Measurements from ENCODE around the gene REEP6. TPM values are rescaled to one million over a fixed set of nuclear protein-coding genes. Genes with fewer than 3 reads are reported as not detected.
"Not testable (repeated sequence)": the region's sequence is repeated elsewhere in the genome, so short reads cannot be mapped to it uniquely, and the experiment has no call there.

Gene REEP6
- total RNA-seq, 1 donor from 2014 or later: 16.6 TPM

DNA sequence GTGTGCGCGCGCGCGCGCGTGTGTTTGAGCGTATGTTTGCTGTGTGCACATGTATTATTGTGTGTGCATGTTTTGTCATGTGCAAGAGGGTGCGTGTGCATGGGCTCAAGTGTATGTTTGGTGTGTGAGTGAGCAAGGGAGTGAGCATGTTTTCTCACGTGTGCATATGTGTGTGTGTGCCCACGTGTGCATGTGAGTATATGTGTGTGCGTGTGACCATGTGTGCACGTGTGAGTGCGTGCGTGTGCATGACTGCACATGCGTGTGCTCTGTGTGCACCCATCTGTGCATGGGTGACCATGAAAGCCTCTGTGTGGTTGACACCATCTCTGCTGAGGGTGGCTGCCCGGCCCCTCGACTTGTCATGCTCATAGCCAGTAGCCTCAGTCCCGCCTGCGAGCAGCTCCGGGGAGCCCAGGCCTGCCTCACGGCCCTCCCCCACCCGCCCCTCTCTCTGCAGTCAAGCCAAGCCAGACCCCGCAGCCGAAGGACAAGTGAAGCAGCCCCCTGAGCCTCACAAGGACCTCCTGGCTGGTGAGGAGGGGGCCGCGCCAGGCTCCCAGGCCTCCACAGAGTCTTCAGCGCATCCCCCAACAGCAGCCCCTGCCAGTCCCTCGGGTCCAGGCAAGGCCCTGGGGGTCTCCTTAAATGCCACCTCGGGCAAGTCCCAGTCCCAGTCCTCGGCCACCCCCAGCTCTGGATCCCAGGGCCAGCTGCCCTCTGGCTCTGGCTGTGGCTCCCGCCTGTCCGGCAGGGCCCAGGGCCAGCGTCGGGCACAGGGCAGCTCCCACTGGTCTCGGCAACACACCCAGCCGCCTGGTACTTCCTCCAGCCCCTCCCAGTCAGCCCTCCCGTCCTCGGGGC is 6.0 kb downstream of the REEP6 start:
- Mint-ChIP-seq H3K36me3 (ENCODE audit: insufficient read depth) (no peaks in the 10 kb centered on the region), H3K27me3 (peaks cover 2% of the 10 kb centered on the region), H3K27ac (peak overlapping the region; percentile 57), H3K4me1 (ENCODE audit: low read depth) (peaks cover 14% of the 10 kb centered on the region), H3K4me3 (ENCODE audit: low read depth) (peak overlapping the region; percentile 24), H3K9me3 (ENCODE audit: low read depth) (no peaks in the 10 kb centered on the region)
- TF ChIP-seq CTCF (IDR thresholded peaks at IDR 0.05; ENCODE audit: unreplicated experiment): no peak
- no peak for DNase-seq (ENCODE audit: low spot score, unreplicated experiment)

GRCh38 chr19:1497578-1498235 is 6.7 kb downstream of the REEP6 start:
- Mint-ChIP-seq H3K9me3 (ENCODE audit: low read depth) (no peaks in the 10 kb centered on the region), H3K36me3 (ENCODE audit: insufficient read depth) (no peaks in the 10 kb centered on the region), H3K27ac (no peak overlapping the region), H3K4me1 (ENCODE audit: low read depth) (peaks cover 13% of the 10 kb centered on the region), H3K27me3 (peaks cover 3% of the 10 kb centered on the region), H3K4me3 (ENCODE audit: low read depth) (no peak overlapping the region)
- DNase-seq (ENCODE audit: low spot score, unreplicated experiment): no peak
- TF ChIP-seq CTCF (IDR thresholded peaks at IDR 0.05; ENCODE audit: unreplicated experiment): no peak

GRCh38 chr19:1499231-1499630 is 8.2 kb downstream of the REEP6 start:
- not testable (repeated sequence) for H3K4me1 Mint-ChIP-seq (ENCODE audit: low read depth); H3K27ac Mint-ChIP-seq; H3K9me3 Mint-ChIP-seq (ENCODE audit: low read depth); H3K4me3 Mint-ChIP-seq (ENCODE audit: low read depth); DNase-seq (ENCODE audit: low spot score, unreplicated experiment); H3K36me3 Mint-ChIP-seq (ENCODE audit: insufficient read depth)
- H3K27me3 Mint-ChIP-seq: peaks cover 11% of the 10 kb centered on the region

DNA sequence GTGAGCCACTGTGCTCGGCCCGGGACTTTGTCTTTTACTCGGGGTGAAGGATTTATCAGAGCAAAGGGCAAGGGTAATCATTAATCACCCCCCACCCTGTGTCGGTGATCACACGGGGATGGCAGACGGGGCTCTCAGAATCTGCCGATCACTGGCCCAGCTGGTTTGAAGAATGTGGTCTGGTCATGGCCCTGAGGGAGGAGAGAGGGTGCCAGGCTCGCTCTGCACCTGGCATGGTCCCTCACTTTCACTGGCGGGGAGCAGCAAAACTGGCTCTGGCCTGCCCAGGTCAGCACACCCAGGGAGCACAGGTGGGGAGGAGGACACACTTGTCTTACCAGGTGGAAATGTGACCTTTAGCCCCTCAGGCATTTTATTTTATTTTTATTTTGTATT is 10.2 kb downstream of the REEP6 start:
- H3K9me3 Mint-ChIP-seq (ENCODE audit: low read depth): no peaks in the 10 kb centered on the region
- no peak for TF ChIP-seq CTCF (IDR thresholded peaks at IDR 0.05; ENCODE audit: unreplicated experiment)
- H3K4me3 Mint-ChIP-seq (ENCODE audit: low read depth): no peak overlapping the region
- peak overlapping the region; percentile 84 for H3K27ac Mint-ChIP-seq
- peaks cover 24% of the 10 kb centered on the region for H3K27me3 Mint-ChIP-seq
- DNase-seq (ENCODE audit: low spot score, unreplicated experiment): no peak
- no peaks in the 10 kb centered on the region for H3K36me3 Mint-ChIP-seq (ENCODE audit: insufficient read depth)
- peaks cover 10% of the 10 kb centered on the region for H3K4me1 Mint-ChIP-seq (ENCODE audit: low read depth)

GRCh38 chr19:1502433-1503088 is 11.6 kb downstream of the REEP6 start:
- Mint-ChIP-seq H3K4me3 (ENCODE audit: low read depth) (no peak overlapping the region), H3K27me3 (peaks cover 24% of the 10 kb centered on the region), H3K9me3 (ENCODE audit: low read depth) (no peaks in the 10 kb centered on the region), H3K36me3 (ENCODE audit: insufficient read depth) (peaks cover under 1% of the 10 kb centered on the region), H3K4me1 (ENCODE audit: low read depth) (peaks cover 5% of the 10 kb centered on the region), H3K27ac (no peak overlapping the region)
- DNase-seq (ENCODE audit: low spot score, unreplicated experiment): no peak
- TF ChIP-seq CTCF (IDR thresholded peaks at IDR 0.05; ENCODE audit: unreplicated experiment): no peak
